Cortex of kidney (tissue), 1 donor: ENCODE measurements around the gene CAPRIN1.
"Not testable (repeated sequence)": the region's sequence is repeated elsewhere in the genome, so short reads cannot be mapped to it uniquely, and the experiment has no call there.

Experiments
- DNase-seq: peaks from one replicate; lab custom pipeline; 2025; lab: John Stamatoyannopoulos, UW

CAPRIN1 gene

GRCh38 chr11:34086554-34087283 lies 35.2 kb downstream of the CAPRIN1 start:
- DNase-seq: no peak

DNA sequence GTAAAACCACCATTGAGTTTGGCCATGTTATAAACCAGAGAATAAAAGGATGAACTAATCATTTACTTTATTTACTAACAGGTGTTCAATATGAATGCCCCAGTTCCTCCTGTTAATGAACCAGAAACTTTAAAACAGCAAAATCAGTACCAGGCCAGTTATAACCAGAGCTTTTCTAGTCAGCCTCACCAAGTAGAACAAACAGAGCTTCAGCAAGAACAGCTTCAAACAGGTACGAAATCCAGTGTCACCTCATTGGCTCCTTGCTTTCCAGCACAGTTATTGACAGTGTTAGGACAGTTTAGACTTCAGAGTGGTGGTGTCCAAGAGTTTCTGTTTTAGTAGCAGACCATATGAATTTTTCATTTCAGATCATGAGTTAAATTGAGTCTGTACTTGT lies 40.3 kb downstream of the CAPRIN1 start:
- DNase-seq: no peak

- DNase-seq: not testable (repeated sequence)
These were observed 43.4 kb downstream of the CAPRIN1 start for GRCh38 chr11:34094900-34095299.

GRCh38 chr11:34098813-34099212 lies 47.3 kb downstream of the CAPRIN1 start:
- no peak for DNase-seq

- DNase-seq: no peak
These were observed 53.1 kb downstream of the CAPRIN1 start for GRCh38 chr11:34104680-34105078.

GRCh38 chr11:34105079-34105956 lies 53.8 kb downstream of the CAPRIN1 start, which contains the start of gene NAT10:
Gene NAT10 (plus strand): TSS chr11:34105629. CDS start chr11:34108226, 2,597 bp downstream.
- DNase-seq: peak; percentile 35

- DNase-seq: no peak
These were observed 54.5 kb downstream of the CAPRIN1 start for GRCh38 chr11:34105957-34106504.

- DNase-seq: no peak
These were observed 60.3 kb downstream of the CAPRIN1 start for GRCh38 chr11:34111722-34112270.

- no peak for DNase-seq
These were observed 62.5 kb downstream of the CAPRIN1 start for GRCh38 chr11:34114014-34114413.

DNA sequence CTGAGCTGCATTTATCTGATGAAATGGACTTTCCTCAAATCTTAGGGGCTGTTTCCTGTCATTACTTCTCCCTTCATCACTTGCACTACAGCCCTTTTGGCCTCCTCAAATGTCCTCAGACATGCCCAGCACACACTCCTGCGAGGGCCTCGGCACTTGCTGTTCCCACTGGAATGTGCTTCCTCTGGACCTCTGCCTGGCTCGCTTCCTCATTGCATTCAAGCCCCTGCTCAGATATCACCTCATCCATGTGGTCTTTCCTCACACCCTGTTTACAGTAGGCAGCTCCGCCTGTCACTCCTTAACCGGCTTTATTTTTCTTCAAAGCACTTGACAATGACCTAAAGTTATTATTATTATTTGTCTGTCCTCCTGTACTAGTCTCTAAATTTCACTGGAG lies 62.9 kb downstream of the CAPRIN1 start:
- no peak for DNase-seq

DNA sequence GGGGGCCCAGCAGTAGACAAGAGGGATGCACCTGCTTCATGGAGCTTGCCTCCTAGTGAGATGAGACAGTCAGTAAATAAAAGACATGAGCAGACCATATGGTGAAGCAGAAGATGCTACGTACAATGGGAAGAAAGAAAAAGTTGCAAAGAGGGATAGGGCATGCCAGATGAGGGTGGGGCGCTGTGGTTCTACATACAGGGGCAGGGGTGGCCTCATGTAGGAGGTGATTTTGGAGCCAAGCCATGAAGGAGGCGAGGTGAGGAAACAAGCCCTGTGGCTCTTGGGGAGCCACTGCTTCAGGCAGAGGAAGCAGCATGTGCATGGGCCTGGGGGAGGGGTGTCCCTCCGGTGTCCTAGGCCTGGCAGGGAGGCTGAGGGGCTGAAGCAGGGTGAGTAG lies 69.1 kb downstream of the CAPRIN1 start:
- DNase-seq: no peak

DNA sequence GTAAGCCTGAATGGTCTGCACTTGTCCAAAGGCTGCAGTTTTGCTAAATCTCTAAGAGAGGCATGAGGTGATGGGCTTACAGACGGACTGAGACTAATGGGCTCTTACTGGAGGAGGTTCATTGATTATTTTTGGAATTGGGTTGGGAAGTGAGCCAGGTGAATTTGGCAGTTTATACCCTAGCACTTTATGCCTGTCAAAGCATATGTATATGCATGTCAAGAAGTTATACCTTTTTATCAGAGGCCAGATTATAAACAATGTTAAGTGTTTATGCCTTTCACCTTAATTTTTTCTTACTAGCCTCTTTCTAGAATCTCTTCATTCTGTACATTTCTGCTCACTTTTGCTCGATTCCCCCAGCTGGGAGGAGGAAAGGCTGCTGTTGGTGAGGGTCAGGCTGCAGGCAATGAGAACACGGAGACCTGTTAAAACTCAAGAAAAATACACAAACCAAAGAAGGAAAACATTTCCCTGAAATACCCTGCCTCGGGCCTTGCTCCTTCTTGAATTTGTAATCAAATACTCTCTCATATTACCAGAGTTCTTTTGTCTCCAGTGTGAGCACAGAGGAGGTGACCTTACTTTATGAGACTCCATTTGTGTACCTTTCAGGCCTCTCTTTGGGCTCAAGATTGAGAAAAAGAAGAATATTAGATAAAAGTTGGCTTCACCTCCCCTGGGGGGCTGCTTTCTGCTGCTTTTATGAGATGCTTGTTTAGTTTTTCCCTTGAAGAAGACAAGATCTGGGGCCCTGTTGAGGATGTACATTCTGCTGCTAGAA lies 73.5 kb downstream of the CAPRIN1 start:
- DNase-seq: no peak

DNA sequence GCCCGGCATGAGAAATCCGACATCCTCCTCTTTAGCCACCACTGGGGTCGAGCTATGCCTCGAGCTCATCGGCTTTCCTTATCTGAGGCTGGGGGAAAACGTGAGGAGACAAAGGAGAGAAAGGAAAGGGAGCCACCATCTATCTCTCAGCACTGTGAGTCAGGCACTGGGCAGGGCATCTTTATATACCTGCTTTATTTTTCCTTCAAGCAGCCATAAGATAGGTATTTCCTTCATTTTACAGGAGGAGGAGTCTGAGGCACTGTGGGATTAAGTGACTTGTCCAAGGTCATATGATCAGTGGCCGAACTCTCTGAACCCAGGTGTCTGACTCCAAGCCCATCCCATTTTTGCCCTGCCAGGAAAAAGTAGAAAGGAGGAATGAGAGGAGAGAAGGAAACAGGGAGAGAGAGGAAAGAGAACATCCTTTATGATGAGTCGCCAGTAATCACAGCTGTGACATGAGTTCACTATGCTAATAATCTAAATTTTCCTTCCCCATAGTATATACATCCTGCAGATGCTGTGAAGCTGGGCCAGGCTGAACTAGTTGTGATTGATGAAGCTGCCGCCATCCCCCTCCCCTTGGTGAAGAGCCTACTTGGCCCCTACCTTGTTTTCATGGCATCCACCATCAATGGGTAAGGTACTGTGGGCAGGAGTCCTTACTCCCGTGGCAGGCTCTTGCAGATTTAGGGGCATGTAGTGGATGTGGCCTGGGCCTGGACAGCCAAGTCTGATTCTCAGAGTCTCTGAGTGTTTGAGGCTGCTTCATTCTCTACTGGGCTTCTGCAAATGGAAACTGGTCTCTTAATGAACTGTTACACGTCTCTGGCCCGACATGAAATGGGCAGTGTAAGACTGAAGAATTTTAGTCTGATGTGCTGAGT lies 75.7 kb downstream of the CAPRIN1 start:
- no peak for DNase-seq

- DNase-seq: no peak
These were observed 77.3 kb downstream of the CAPRIN1 start for GRCh38 chr11:34128824-34129223.

DNA sequence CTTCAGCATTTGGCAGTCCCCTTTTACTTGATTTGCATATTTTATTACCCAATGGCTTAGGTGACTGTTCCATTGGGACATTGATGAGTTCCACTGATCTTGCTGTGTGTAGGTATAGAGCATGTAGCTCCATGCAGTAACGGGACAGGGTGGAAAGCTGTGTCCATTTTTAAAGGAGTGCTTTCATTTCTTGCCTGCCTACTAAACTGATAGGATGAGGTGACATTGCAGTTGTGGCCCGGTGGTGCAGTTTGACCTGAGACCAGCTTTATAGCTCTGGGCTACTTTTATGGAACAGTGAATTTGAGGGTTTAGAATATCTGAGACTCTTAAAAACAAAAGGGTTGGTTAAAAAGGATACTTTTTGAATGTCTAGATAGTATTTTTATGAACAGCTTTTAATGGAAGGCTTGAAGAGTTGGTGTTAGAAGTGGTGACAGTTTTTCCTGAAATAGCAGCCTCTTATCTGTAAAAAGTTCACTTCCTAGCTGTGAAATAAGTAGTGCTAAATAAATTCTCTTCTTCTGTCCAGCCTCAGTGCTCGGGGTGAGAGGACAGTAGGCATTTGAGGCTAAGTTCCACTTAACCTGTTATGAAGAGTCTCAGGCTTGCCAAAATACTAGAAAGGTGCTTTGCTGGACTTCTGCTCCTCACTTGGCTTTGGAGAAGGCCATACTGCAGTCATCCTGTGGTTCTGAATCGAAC lies 80.9 kb downstream of the CAPRIN1 start:
- no peak for DNase-seq

- DNase-seq: no peak
These were observed 83.2 kb downstream of the CAPRIN1 start for GRCh38 chr11:34134765-34135164.

DNA sequence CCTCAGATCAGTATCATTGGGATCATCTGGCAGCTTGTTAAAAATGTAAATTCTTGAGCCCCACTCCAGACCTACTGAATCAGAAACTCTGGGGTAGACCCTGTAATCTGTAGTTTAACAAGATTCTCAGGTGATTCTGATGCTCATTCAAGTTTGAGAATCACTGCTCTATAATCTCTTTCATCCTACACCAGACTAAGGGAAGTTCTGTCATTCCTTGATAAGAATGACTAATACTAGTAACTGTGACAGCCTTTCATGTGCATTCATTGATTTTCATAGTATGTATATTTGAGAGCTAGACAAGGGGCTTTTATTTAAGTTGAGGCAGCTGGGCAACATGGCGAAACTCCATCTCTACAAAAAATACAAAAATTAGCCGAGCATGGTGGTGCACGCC lies 83.9 kb downstream of the CAPRIN1 start:
- no peak for DNase-seq

DNA sequence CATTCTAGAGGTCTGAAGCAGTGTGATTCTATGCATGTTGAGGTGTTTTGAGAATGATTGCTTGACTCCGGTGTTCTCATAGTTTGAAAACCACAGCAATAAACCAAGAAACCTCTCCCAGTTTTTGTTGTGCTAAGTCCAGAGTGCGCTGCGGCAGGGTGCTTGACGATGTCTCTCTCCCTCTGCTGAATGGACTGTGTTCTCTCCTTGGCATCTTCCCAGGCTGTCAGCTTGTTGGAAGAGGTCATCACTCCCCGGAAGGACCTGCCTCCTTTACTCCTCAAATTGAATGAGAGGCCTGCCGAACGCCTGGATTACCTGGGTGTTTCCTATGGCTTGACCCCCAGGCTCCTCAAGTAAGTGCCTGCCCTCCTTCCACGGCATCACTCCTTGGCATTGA lies 84.9 kb downstream of the CAPRIN1 start:
- no peak for DNase-seq

DNA sequence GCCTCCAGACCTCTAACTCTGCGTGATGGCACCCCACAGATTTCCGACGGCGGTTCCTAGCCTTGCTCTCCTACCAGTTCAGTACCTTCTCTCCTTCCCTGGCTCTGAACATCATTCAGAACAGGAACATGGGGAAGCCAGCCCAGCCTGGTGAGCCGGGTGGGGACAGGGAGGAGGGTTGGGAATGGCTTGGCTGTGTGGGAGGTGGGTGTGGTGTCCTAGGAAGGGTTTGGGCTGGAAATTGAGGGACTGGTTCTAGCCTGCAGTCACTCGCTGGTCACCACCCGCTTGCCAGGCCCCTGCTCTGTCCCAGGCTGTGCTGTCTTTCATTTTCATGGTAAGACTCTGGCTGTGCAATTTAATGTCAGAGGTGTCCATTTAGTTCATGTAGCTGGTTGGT lies 87.8 kb downstream of the CAPRIN1 start:
- no peak for DNase-seq

- no peak for DNase-seq
These were observed 88.6 kb downstream of the CAPRIN1 start for GRCh38 chr11:34140149-34140548.
